Measurements from ENCODE around the gene SPDEF. TPM values are rescaled to one million over a fixed set of nuclear protein-coding genes. Genes with fewer than 3 reads are reported as not detected.

SPDEF gene
- total RNA-seq, 2 experiments from 2014 or later: not detected

DNA sequence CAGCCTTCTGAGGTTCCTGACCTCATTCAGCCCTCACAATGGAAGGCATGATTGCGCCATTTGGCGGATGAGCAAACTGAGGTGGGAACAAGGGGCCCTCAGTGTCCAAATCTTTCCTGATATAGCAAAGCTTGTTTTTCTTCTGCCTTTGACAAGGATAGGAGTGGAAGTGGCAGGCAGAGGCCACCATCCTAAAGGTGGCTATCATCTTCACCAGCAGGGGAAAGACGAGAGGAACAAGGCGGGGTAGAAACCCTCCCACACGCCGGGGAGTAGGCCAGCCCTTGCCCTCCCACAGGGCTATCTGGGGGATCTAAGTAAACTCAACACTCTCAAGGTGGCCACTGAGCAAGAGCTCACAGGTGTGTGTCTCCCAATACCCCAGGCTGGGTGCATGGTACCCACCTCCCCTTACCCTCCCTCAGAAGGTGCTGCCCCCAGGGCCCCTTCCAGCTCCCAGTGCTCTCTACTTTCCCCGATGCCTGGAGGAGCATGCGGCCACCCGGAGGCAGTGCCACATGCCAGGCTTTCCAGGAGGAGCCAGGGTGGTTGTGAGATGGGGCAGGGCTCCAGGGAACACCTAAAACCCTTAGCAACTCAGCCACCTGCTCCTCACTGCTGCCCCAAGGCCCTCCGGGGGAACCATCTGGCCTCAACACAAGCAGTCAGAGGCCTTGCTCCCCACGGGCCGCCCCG, 11.2 kb downstream of the SPDEF start:
- Mint-ChIP-seq H3K4me1 (no peaks in the 10 kb centered on the region), H3K36me3 (ENCODE audit: low read depth) (no peaks in the 10 kb centered on the region), H3K4me3 (no peak overlapping the region), H3K9me3 (no peaks in the 10 kb centered on the region), H3K27me3 (no peaks in the 10 kb centered on the region), H3K27ac (no peak overlapping the region)
- ChIA-PET POLR2A (no interaction called here), CTCF (interaction anchor here (1.6 kb wide), 1 partner anchor 295 kb away, joined by 3 read pairs; no protein-coding TSS in a partner anchor)
- no peak for DNase-seq

DNA sequence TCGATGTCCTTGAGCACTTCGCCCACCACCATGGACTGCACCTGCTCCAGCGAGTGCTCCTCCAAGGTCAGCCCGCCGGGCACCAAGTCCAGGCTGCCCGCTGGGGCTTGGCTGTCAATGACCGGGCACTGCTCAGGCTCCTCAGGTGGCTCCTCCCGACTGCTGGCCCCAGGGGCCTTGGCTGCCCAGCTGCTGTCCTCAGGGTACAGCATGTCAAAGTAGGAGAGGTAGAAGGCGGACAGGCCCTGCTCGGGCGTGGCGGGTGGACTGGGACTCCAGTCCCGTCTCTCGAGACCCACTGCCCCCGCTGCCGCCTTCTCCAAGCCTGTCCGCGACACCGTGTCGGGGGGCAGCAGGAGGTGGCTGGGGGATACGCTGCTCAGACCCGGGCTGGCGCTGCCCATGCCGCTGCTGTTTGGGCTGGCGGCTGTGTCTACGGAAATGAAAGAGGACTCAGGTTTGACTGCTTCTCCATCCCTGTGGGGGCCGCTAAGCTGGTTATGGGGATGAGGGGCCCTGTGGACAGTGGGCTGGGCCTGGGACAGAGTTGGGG, 12.0 kb downstream of the SPDEF start:
- POLR2A ChIA-PET: no interaction called here
- CTCF ChIA-PET: interaction anchor here (1.6 kb wide), 1 partner anchor 294 kb away, joined by 3 read pairs; no protein-coding TSS in a partner anchor
- H3K4me1 Mint-ChIP-seq: no peaks in the 10 kb centered on the region
- no peak for DNase-seq
- H3K27ac Mint-ChIP-seq: no peak overlapping the region
- no peaks in the 10 kb centered on the region for H3K9me3 Mint-ChIP-seq
- H3K36me3 Mint-ChIP-seq (ENCODE audit: low read depth): no peaks in the 10 kb centered on the region
- H3K27me3 Mint-ChIP-seq: no peaks in the 10 kb centered on the region
- no peak overlapping the region for H3K4me3 Mint-ChIP-seq

DNA sequence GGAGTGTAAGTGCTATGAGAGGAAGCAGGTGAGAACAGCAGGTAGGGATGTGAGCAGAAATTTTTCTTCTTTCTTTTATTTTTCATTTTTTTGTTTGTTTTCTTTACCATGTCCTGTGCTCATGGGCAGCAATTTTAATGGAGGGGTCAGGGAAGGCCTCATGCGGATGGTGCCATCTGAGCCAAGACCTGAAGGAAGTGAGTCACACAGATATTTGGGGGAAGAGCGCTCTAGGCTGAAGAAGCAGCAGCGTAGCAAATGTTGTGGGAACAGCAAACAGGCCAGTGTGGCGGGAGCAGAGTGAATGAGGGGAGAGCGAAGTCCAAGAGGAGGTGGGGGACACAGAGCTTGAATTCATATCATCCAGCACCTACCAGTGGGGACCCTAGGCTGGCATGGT, 12.7 kb downstream of the SPDEF start:
- Mint-ChIP-seq H3K27ac (no peak overlapping the region), H3K9me3 (no peaks in the 10 kb centered on the region), H3K36me3 (ENCODE audit: low read depth) (no peaks in the 10 kb centered on the region), H3K27me3 (no peaks in the 10 kb centered on the region), H3K4me1 (no peaks in the 10 kb centered on the region), H3K4me3 (no peak overlapping the region)
- ChIA-PET POLR2A (no interaction called here), CTCF (no interaction called here)
- DNase-seq: no peak

DNA sequence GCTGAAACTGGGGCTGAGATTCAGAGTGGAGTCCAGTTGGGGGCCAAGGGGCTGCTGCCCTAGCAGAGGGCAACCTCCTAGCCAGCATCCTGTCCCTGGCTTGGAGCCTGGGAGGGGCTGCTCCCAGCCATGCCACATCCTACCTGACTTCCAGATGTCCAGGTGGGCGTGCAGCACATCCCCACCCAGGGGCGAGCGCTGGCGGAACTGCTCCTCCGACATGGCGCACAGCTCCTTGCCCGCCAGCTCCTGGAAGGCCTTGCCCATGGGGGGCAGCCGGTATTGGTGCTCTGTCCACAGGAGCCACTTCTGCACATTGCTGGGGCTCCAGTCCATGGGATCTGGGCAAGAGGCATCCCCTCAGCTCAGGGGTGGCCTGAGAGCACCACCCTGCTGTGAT, 15.3 kb downstream of the SPDEF start:
- DNase-seq: no peak
- Mint-ChIP-seq H3K36me3 (ENCODE audit: low read depth) (no peaks in the 10 kb centered on the region), H3K27ac (no peak overlapping the region), H3K9me3 (no peaks in the 10 kb centered on the region), H3K4me3 (no peak overlapping the region), H3K27me3 (no peaks in the 10 kb centered on the region), H3K4me1 (no peaks in the 10 kb centered on the region)
- ChIA-PET POLR2A (no interaction called here), CTCF (interaction anchor here (0.6 to 1.2 kb wide), 5 partner anchors 7 to 117 kb away, joined by 3 to 4 read pairs (median 4); no protein-coding TSS in a partner anchor)

DNA sequence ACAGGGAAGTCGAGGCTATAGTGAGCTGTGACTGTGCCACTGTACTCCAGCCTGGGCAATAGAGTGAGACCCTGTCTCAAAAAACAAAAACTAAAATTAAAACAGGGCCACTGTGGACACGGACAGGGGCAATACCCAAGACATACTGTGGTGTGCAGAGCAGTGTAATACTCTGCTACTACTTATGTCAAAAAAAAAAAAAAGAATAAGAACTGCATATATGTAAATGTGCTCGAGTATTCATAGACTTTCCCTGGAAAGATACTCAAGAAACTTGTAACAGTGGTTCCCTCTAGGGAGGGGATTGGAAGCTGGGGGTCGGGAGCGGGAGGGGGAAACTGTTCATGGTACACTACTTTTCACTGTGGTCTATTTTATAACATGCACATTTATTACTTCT, 15.9 kb downstream of the SPDEF start:
- H3K4me1 Mint-ChIP-seq: no peaks in the 10 kb centered on the region
- CTCF ChIA-PET: interaction anchor here (0.6 to 1.5 kb wide), 6 partner anchors 8 to 118 kb away, joined by 3 to 4 read pairs (median 4); no protein-coding TSS in a partner anchor
- no peak overlapping the region for H3K27ac Mint-ChIP-seq
- H3K4me3 Mint-ChIP-seq: no peak overlapping the region
- no peaks in the 10 kb centered on the region for H3K27me3 Mint-ChIP-seq
- POLR2A ChIA-PET: no interaction called here
- no peak for DNase-seq
- no peaks in the 10 kb centered on the region for H3K36me3 Mint-ChIP-seq (ENCODE audit: low read depth)
- no peaks in the 10 kb centered on the region for H3K9me3 Mint-ChIP-seq

- POLR2A ChIA-PET: no interaction called here
- Mint-ChIP-seq H3K4me1 (no peaks in the 10 kb centered on the region), H3K27me3 (no peaks in the 10 kb centered on the region), H3K9me3 (no peaks in the 10 kb centered on the region), H3K27ac (no peak overlapping the region), H3K4me3 (no peak overlapping the region), H3K36me3 (ENCODE audit: low read depth) (no peaks in the 10 kb centered on the region)
- no peak for DNase-seq
- CTCF ChIA-PET: interaction anchor here (1.5 kb wide), 1 partner anchor 79 kb away, joined by 3 read pairs; no protein-coding TSS in a partner anchor
Observed at GRCh38 chr6:34539181-34539580, 16.9 kb downstream of the SPDEF start.

DNA sequence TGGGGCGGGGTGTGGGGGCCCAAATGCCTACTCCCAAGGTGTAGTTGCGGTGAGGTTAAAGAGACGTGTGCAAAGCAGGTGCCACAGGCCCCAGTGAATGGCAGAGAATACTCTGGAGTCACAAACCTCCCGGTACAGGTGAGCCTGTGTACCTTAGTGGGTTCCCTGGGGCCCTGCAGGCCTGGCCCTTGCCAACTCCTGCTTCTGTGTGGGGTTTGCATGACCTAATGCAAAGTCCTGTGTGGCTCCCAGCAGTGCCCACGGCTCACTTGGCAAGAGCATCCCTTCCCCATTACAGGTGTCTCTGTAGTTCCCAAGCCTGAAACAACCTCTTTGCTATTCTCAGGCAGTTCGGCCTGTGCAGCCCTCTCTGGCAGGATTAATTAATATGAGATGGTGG, 17.5 kb downstream of the SPDEF start:
- CTCF ChIA-PET: no interaction called here
- H3K9me3 Mint-ChIP-seq: no peaks in the 10 kb centered on the region
- H3K27ac Mint-ChIP-seq: no peak overlapping the region
- H3K4me3 Mint-ChIP-seq: no peak overlapping the region
- no peaks in the 10 kb centered on the region for H3K27me3 Mint-ChIP-seq
- DNase-seq: no peak
- H3K4me1 Mint-ChIP-seq: no peaks in the 10 kb centered on the region
- POLR2A ChIA-PET: no interaction called here
- no peaks in the 10 kb centered on the region for H3K36me3 Mint-ChIP-seq (ENCODE audit: low read depth)

- no peak overlapping the region for H3K27ac Mint-ChIP-seq
- H3K27me3 Mint-ChIP-seq: no peaks in the 10 kb centered on the region
- H3K4me1 Mint-ChIP-seq: no peaks in the 10 kb centered on the region
- no peaks in the 10 kb centered on the region for H3K36me3 Mint-ChIP-seq (ENCODE audit: low read depth)
- no peak overlapping the region for H3K4me3 Mint-ChIP-seq
- ChIA-PET POLR2A (no interaction called here), CTCF (no interaction called here)
- no peaks in the 10 kb centered on the region for H3K9me3 Mint-ChIP-seq
- DNase-seq: no peak
Observed at GRCh38 chr6:34537922-34538550, 18.1 kb downstream of the SPDEF start.

DNA sequence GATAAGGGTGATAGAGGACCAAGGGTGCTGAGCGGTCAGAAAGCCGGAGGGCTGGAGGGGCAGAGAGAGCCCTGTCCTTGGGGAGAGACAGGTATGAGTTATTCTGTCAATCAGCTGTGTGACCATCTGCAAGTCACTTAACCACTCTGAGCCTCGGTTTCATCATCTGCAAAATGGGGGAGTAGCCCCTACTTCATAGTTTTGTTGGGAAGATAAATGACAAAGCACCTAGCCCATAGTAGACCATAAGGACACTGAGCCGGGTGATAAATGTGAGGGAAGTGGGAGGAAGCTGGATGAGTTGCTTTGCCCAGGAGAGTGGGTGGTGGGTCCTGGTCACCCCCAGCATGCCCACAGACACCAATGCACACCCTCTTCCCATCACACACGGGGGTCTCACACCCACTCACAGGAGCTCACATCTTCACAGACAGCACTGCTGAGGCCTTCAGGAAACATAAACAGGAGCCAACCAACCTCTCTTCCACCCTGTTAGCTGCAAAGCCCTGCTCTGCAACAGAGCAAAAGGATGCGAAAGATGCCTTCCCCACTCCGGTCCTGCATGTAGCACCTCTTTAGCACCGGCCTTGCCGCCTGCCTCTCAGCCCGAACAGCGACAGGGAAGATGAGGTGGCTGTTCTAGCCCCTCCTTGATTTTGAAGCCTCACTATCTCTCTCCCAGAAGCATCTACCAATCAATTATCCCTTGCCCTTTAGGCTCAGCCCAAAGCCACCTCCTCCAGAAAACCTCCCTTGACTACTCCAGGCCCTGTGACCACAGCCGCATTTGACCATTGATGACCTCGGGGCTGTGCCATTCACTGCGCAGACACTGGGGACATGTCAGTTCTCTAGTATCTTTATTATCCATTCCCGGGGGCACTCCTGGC, 18.9 kb downstream of the SPDEF start:
- CTCF ChIA-PET: no interaction called here
- Mint-ChIP-seq H3K36me3 (ENCODE audit: low read depth) (no peaks in the 10 kb centered on the region), H3K4me3 (no peak overlapping the region), H3K27ac (no peak overlapping the region), H3K27me3 (no peaks in the 10 kb centered on the region), H3K9me3 (no peaks in the 10 kb centered on the region), H3K4me1 (no peaks in the 10 kb centered on the region)
- no peak for DNase-seq
- POLR2A ChIA-PET: no interaction called here

DNA sequence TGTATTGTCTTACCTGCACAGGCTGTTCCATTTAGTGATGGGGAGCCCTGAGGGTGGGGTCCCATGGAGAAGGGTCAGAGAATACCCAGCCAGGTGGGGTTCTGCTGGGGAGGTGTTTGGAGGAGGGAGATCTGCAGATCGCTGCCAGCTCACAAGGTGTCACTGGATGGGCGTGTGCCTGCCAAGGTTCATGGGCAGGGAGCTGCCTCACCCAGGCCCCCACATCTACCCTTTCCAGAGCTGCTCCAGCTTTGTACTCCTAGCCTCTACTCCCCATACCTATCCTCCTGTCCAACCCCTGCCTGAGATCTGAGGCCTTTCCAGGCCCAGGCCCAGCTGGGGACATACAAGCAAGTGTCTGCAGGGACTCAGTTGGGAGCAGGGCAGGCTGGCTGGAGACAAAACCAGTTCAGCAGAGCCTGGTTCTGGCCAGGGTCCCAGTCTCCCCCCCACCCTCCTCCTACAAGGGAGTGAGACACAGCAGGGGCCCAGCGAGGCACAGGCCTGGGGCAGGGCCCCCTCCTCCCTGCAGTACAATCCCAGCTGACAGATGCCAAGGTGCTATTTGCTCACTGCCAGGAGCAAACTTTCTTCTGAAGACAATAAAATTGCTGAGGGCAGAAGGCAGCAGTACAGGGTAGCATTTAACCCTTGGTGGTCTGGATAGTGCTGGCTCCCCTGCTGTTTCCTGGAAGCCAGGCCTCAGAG, 19.7 kb downstream of the SPDEF start:
- DNase-seq: no peak
- Mint-ChIP-seq H3K4me1 (no peaks in the 10 kb centered on the region), H3K36me3 (ENCODE audit: low read depth) (no peaks in the 10 kb centered on the region), H3K27me3 (no peaks in the 10 kb centered on the region), H3K4me3 (no peak overlapping the region), H3K9me3 (no peaks in the 10 kb centered on the region), H3K27ac (no peak overlapping the region)
- POLR2A ChIA-PET: no interaction called here
- CTCF ChIA-PET: no interaction called here

DNA sequence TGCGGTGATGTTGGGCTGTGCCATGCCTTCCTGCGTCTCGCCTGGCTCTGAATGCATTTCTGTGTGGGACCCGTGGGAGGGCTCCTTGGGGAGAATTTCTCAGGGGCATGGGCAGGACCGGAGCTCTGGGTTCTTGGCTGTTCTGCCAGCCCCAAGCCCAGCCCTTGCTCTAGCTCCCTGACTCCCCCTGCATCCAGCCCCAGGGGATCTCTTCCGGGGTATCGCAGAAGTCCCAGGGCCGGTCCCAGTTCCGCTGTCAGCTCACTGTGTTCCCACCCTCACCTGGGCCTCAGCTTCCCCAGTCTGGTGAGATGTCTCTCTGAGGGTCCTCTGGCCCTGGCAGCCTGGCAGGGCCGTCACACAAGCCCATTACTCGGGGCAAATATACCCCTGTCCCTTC, 20.5 kb downstream of the SPDEF start:
- CTCF ChIA-PET: interaction anchor here (1.1 kb wide), 1 partner anchor 47 kb away, joined by 3 read pairs; no protein-coding TSS in a partner anchor
- DNase-seq: no peak
- H3K27ac Mint-ChIP-seq: no peak overlapping the region
- no peaks in the 10 kb centered on the region for H3K9me3 Mint-ChIP-seq
- POLR2A ChIA-PET: no interaction called here
- H3K36me3 Mint-ChIP-seq (ENCODE audit: low read depth): no peaks in the 10 kb centered on the region
- H3K4me3 Mint-ChIP-seq: no peak overlapping the region
- no peaks in the 10 kb centered on the region for H3K27me3 Mint-ChIP-seq
- H3K4me1 Mint-ChIP-seq: no peaks in the 10 kb centered on the region

GRCh38 chr6:34535199-34535598, 20.9 kb downstream of the SPDEF start:
- Mint-ChIP-seq H3K27me3 (no peaks in the 10 kb centered on the region), H3K4me1 (no peaks in the 10 kb centered on the region), H3K9me3 (no peaks in the 10 kb centered on the region), H3K4me3 (no peak overlapping the region), H3K36me3 (ENCODE audit: low read depth) (no peaks in the 10 kb centered on the region), H3K27ac (no peak overlapping the region)
- POLR2A ChIA-PET: no interaction called here
- CTCF ChIA-PET: interaction anchor here (1.1 to 1.4 kb wide), 2 partner anchors 46 to 74 kb away, joined by 3 read pairs; no protein-coding TSS in a partner anchor
- DNase-seq: no peak

Measured in activated CD4-positive, alpha-beta T cell treated with anti-CD3 and anti-CD28 coated beads, Interleukin-2, amount 10 ng/mL, durations not matched to agents 7 days and 5 days (primary cell).